ENCODE measurements around the gene C1S. TPM values are rescaled to one million over a fixed set of nuclear protein-coding genes. Genes with fewer than 3 reads are reported as not detected.
A peak's percentile ranks its signal among the peaks of the same experiment; 100 is the strongest.
"Not testable (repeated sequence)": the region's sequence is repeated elsewhere in the genome, so short reads cannot be mapped to it uniquely, and the experiment has no call there.

C1S gene
- total RNA-seq: 100 to 1,000 TPM; 302 to 326 TPM
- 100 to 1,000 TPM; 111 to 134 (median 120) TPM for polyA plus RNA-seq (ENCODE audit: insufficient read length in 6 of 6)
- long read RNA-seq, donor 1, transcript C1S-201 (12 exons, 2,972 nt): major isoform, 21 of 70 reads
- long read RNA-seq, donor 1, partial matches to known transcripts: 41 of 70 reads
- long read RNA-seq, donor 1, other reads (novel, unspliced or antisense): 0 of 70 reads
- long read RNA-seq, donor 2, transcript C1S-201 (12 exons, 2,972 nt): major isoform, 20 of 67 reads
- long read RNA-seq, donor 2, partial matches to known transcripts: 42 of 67 reads
- long read RNA-seq, donor 2, other reads (novel, unspliced or antisense): 0 of 67 reads
- long read RNA-seq, donor 3, transcript C1S-201 (12 exons, 2,972 nt): major isoform, 15 of 90 reads
- long read RNA-seq, donor 3, partial matches to known transcripts: 70 of 90 reads
- long read RNA-seq, donor 3, other reads (novel, unspliced or antisense): 0 of 90 reads
- long read RNA-seq, donor 4, transcript C1S-201 (12 exons, 2,972 nt): major isoform, 91 of 156 reads
- long read RNA-seq, donor 4, transcript C1S-202 (12 exons, 2,635 nt): minor isoform, 17 of 156 reads
- long read RNA-seq, donor 4, partial matches to known transcripts: 9 of 156 reads
- long read RNA-seq, donor 4, other reads (novel, unspliced or antisense): 37 of 156 reads
- long read RNA-seq, donor 5, transcript C1S-201 (12 exons, 2,972 nt): major isoform, 12 of 137 reads
- long read RNA-seq, donor 5, transcript C1S-202 (12 exons, 2,635 nt): minor isoform, 5 of 137 reads
- long read RNA-seq, donor 5, partial matches to known transcripts: 90 of 137 reads
- long read RNA-seq, donor 5, other reads (novel, unspliced or antisense): 24 of 137 reads
- long read RNA-seq, donor 6, transcript C1S-201 (12 exons, 2,972 nt): major isoform, 12 of 38 reads
- long read RNA-seq, donor 6, transcript C1S-202 (12 exons, 2,635 nt): minor isoform, 5 of 38 reads
- long read RNA-seq, donor 6, partial matches to known transcripts: 17 of 38 reads
- long read RNA-seq, donor 6, other reads (novel, unspliced or antisense): 0 of 38 reads
- long read RNA-seq, donor 7, transcript C1S-201 (12 exons, 2,972 nt): major isoform, 10 of 67 reads
- long read RNA-seq, donor 7, partial matches to known transcripts: 50 of 67 reads
- long read RNA-seq, donor 7, other reads (novel, unspliced or antisense): 0 of 67 reads
- long read RNA-seq, donor 8, transcript C1S-201 (12 exons, 2,972 nt): major isoform, 13 of 36 reads
- long read RNA-seq, donor 8, partial matches to known transcripts: 22 of 36 reads
- long read RNA-seq, donor 8, other reads (novel, unspliced or antisense): 0 of 36 reads
- long read RNA-seq, donor 9: 0 reads
- long read RNA-seq, donor 10, transcript C1S-201 (12 exons, 2,972 nt): major isoform, 70 of 135 reads
- long read RNA-seq, donor 10, transcript C1S-202 (12 exons, 2,635 nt): minor isoform, 42 of 135 reads
- long read RNA-seq, donor 10, partial matches to known transcripts: 15 of 135 reads
- long read RNA-seq, donor 10, other reads (novel, unspliced or antisense): 7 of 135 reads
- long read RNA-seq, donor 11, partial matches to known transcripts: 6 of 11 reads
- long read RNA-seq, donor 11, other reads (novel, unspliced or antisense): 0 of 11 reads
- long read RNA-seq, donor 12, transcript C1S-201 (12 exons, 2,972 nt): major isoform, 12 of 52 reads
- long read RNA-seq, donor 12, partial matches to known transcripts: 23 of 52 reads
- long read RNA-seq, donor 12, other reads (novel, unspliced or antisense): 13 of 52 reads

- peak in 3 of 4 donors; percentile 74 to 95 (median 90) for DNase-seq
- peak; percentile 98 for ATAC-seq
Measured at GRCh38 chr12:7060353-7060954, at the start of gene C1S. Gene C1S, plus strand, starts transcription at chr12:7060718. Its CDS starts 1,195 bp downstream, at chr12:7061913.

DNA sequence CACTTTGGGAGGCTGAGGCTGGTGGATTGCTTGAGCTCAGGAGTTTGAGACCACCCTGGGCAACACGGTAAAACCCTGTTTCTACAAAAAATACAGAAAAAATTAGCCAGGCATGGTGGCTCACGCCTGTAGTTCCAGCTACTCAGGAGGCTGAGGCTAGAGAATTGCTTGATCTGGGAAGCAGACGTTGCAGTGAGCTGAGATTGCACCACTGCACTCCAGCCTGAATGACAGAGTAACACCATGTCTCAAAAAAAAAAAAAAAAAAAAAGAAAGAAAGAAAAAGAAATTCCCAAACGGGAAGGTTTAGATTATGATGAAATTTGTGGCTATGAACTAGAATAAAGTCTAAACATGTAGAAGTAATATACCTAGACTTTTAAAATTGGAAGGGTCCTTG, 49.1 kb upstream of the C1S start:
- H3K27me3 ChIP-seq; intact Hi-C loops (cut with DNase I): not testable (repeated sequence)

More at GRCh38 chr12:7060353-7060954, at the start of gene C1S:
- Histone ChIP-seq H3K4me1 (peaks cover 0 to 22% of the 10 kb centered on the region in 2 donors), H3K27me3 (no peaks in the 10 kb centered on the region), H3K9me3 (no peaks in the 10 kb centered on the region), H3K36me3 (no peaks in the 10 kb centered on the region), H3K4me3 (peak within 1 kb of the TSS; percentile 29 to 33), H3K27ac (peak within 1 kb of the TSS; percentile 66 to 81)
- TF ChIP-seq, protein P1, sequence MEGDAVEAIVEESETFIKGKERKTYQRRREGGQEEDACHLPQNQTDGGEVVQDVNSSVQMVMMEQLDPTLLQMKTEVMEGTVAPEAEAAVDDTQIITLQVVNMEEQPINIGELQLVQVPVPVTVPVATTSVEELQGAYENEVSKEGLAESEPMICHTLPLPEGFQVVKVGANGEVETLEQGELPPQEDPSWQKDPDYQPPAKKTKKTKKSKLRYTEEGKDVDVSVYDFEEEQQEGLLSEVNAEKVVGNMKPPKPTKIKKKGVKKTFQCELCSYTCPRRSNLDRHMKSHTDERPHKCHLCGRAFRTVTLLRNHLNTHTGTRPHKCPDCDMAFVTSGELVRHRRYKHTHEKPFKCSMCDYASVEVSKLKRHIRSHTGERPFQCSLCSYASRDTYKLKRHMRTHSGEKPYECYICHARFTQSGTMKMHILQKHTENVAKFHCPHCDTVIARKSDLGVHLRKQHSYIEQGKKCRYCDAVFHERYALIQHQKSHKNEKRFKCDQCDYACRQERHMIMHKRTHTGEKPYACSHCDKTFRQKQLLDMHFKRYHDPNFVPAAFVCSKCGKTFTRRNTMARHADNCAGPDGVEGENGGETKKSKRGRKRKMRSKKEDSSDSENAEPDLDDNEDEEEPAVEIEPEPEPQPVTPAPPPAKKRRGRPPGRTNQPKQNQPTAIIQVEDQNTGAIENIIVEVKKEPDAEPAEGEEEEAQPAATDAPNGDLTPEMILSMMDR (IDR thresholded peaks at IDR 0.05): peak; percentile 51 to 62
- intact Hi-C loops (cut with DNase I): no loop called here

DNA sequence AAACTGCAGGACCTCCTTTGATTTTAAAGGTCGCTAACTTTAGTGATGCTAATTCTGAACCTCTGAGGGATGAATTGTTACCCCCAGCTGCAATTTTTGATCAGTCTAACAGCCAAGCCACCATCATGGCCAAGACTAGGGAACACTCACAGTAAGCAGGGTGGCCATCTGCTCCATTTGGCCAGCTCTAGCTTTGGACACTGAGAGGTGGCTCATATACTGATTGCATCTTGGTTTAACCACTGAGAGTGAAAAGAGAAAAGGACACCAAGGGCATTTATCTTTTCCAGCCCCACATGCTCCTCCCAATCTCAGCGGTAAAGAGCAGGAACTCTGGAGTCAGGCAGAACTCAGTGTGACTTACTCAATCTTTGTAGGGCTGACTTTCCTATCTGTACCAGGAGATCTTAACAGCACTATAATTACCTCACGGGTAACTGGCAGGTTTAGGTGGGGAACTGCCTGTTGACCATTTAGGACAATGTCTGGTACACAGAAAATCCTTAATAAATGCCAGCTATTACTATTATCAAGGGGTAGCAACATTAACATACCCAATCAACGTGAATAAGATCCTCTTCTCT, 48.4 kb upstream of the C1S start:
- DNase-seq: no peak
- H3K4me1 ChIP-seq: peaks cover 12 to 75% of the 10 kb centered on the region in 2 donors
- H3K36me3 ChIP-seq: peaks cover 0 to 27% of the 10 kb centered on the region in 2 donors
- no peak overlapping the region for H3K4me3 ChIP-seq
- TF ChIP-seq, protein P1 (IDR thresholded peaks at IDR 0.05): no peak
- intact Hi-C loops (cut with DNase I): no loop called here
- no peak overlapping the region for H3K27ac ChIP-seq
- H3K9me3 ChIP-seq: no peaks in the 10 kb centered on the region
- H3K27me3 ChIP-seq: no peaks in the 10 kb centered on the region
- ATAC-seq: no peak

More for the DNA sequence above, 49.1 kb upstream of the C1S start:
- not testable (repeated sequence) for ATAC-seq, H3K27ac ChIP-seq, H3K4me3 ChIP-seq, H3K9me3 ChIP-seq, DNase-seq
- Histone ChIP-seq H3K36me3 (peaks cover 0 to 27% of the 10 kb centered on the region in 2 donors), H3K4me1 (peaks cover 8 to 73% of the 10 kb centered on the region in 2 donors)

GRCh38 chr12:7013101-7013500, 47.4 kb upstream of the C1S start:
- Histone ChIP-seq H3K27me3 (no peaks in the 10 kb centered on the region), H3K4me1 (peaks cover 15 to 73% of the 10 kb centered on the region in 2 donors), H3K27ac (no peak overlapping the region), H3K9me3 (no peaks in the 10 kb centered on the region), H3K36me3 (peaks cover 0 to 27% of the 10 kb centered on the region in 2 donors), H3K4me3 (no peak overlapping the region)
- ATAC-seq (no peak), DNase-seq (no peak)
- intact Hi-C loops (cut with DNase I): no loop called here
- TF ChIP-seq, protein P1 (IDR thresholded peaks at IDR 0.05): no peak
